Measurements from ENCODE around the gene CD101. TPM values are rescaled to one million over a fixed set of nuclear protein-coding genes. Genes with fewer than 3 reads are reported as not detected.

The CD101 gene
- total RNA-seq, 2 experiments from 2014 or later, result 28.6 to 34.4 TPM

DNA sequence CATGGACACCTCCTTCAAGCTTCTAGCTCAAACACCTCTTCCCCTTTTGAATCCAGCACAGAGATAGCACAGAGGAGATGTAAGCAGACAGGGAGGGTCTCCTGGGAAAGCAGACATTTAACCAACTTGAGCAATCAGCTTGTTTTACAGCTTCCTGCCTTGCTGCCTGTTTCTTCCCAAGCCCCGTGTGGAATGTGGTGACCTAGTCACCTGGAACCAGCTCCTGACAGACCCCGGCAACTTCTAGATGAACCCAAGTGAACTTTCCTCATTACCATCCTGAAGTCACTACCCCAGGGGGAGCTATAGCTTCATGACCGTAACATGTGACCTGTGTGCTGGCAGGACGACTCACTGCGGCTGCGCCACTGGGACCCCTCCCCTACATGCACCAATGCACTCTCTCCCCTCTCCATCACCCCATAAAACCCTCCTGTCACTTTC lies 34.5 kb downstream of the CD101 start:
- H3K9me3 Mint-ChIP-seq (ENCODE audit: insufficient read depth), result no peaks in the 10 kb centered on the region
- H3K36me3 Mint-ChIP-seq (ENCODE audit: low read depth), result peaks cover 23% of the 10 kb centered on the region
- no peak overlapping the region for H3K27ac Mint-ChIP-seq
- CTCF ChIA-PET, result interaction anchor here (0.9 kb wide), 1 partner anchor 12 kb away, joined by 3 read pairs; no protein-coding TSS in a partner anchor
- H3K4me1 Mint-ChIP-seq (ENCODE audit: low read depth), result no peaks in the 10 kb centered on the region
- POLR2A ChIA-PET, result no interaction called here
- ATAC-seq (no peak), DNase-seq (no peak)
- H3K27me3 Mint-ChIP-seq (ENCODE audit: low read depth), result no peaks in the 10 kb centered on the region
- no peak overlapping the region for H3K4me3 Mint-ChIP-seq

DNA sequence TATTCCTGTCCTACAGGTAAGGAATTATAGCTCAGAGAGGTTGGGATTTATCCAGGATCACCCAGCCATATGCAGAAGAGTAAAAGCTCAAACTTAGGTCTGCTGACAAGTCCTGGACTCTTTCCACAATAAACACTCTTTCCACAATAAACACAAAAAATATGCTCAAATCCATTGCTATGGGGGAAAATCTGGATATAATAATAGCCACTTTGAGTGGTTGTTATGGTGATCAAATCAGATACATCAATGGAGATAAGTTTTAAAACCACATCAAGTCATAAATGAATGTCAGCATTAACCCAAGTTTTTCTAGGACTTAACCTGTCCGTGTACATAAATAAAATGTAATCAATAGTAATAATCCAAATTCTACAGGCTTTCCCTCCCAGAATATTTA lies 36.2 kb downstream of the CD101 start:
- H3K9me3 Mint-ChIP-seq (ENCODE audit: insufficient read depth), result no peaks in the 10 kb centered on the region
- H3K27ac Mint-ChIP-seq, result no peak overlapping the region
- H3K27me3 Mint-ChIP-seq (ENCODE audit: low read depth), result no peaks in the 10 kb centered on the region
- ChIA-PET POLR2A (interaction anchor here (1.2 kb wide), 1 partner anchor 11 kb away, joined by 4 read pairs; no protein-coding TSS in a partner anchor), CTCF (interaction anchor here (0.9 kb wide), 1 partner anchor 301 kb away, joined by 3 read pairs; no protein-coding TSS in a partner anchor)
- H3K36me3 Mint-ChIP-seq (ENCODE audit: low read depth), result peaks cover 17% of the 10 kb centered on the region
- H3K4me1 Mint-ChIP-seq (ENCODE audit: low read depth), result no peaks in the 10 kb centered on the region
- ATAC-seq (no peak), DNase-seq (no peak)
- H3K4me3 Mint-ChIP-seq, result no peak overlapping the region

DNA sequence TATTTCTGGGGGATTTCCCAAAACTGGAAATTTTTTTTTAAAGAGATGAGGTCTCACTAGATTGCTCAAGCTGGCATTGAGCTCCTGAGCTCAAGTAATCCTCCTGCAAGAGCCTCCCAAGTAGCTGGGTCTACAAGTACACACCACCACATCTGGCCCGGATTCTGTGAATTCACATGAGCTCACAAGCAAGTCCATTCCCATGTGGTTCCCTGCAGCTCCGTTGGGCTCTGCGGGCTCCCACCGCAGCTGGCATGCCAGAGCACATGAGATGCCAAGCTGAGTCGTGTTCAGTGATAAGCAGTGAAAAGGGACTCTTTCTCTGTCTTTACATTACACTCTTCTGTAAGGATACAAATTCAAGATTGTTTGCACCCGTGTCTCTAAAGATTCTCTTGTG lies 36.7 kb downstream of the CD101 start:
- Mint-ChIP-seq H3K27ac (no peak overlapping the region), H3K9me3 (ENCODE audit: insufficient read depth) (peaks cover 3% of the 10 kb centered on the region), H3K36me3 (ENCODE audit: low read depth) (peaks cover 22% of the 10 kb centered on the region), H3K4me1 (ENCODE audit: low read depth) (no peaks in the 10 kb centered on the region), H3K4me3 (no peak overlapping the region), H3K27me3 (ENCODE audit: low read depth) (no peaks in the 10 kb centered on the region)
- no peak for ATAC-seq
- DNase-seq, result no peak
- POLR2A ChIA-PET, result interaction anchor here (1.2 kb wide), 1 partner anchor 10 kb away, joined by 4 read pairs; no protein-coding TSS in a partner anchor
- CTCF ChIA-PET, result interaction anchor here (0.9 kb wide), 1 partner anchor 301 kb away, joined by 3 read pairs; no protein-coding TSS in a partner anchor

DNA sequence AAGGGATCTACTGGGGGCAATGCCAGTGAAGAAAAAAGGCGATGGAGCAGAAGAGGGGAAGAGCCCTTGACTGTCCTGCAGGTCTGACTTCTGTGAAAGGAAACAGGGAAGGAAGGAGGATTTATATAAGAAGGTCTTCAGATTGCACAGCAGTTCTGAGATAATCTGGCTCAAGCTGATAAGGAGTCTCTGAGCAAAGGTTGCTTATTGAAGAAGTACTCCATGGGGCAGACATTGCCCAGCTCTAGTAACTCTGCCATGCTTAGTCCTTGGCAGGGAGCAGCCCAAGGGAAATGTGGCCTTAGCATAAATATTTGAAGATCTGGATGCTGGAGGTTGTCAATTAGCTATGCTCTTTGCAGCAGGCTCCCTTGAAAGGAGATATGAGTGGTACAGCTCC lies 42.7 kb downstream of the CD101 start:
- DNase-seq (no peak), ATAC-seq (no peak)
- ChIA-PET CTCF (interaction anchor here (1.3 to 1.7 kb wide), 2 partner anchors 15 to 27 kb away, joined by 4 read pairs; no protein-coding TSS in a partner anchor), POLR2A (no interaction called here)
- H3K4me3 Mint-ChIP-seq, result no peak overlapping the region
- peaks cover 3% of the 10 kb centered on the region for H3K9me3 Mint-ChIP-seq (ENCODE audit: insufficient read depth)
- no peaks in the 10 kb centered on the region for H3K27me3 Mint-ChIP-seq (ENCODE audit: low read depth)
- H3K36me3 Mint-ChIP-seq (ENCODE audit: low read depth), result peaks cover 43% of the 10 kb centered on the region
- peaks cover 18% of the 10 kb centered on the region for H3K4me1 Mint-ChIP-seq (ENCODE audit: low read depth)
- no peak overlapping the region for H3K27ac Mint-ChIP-seq

DNA sequence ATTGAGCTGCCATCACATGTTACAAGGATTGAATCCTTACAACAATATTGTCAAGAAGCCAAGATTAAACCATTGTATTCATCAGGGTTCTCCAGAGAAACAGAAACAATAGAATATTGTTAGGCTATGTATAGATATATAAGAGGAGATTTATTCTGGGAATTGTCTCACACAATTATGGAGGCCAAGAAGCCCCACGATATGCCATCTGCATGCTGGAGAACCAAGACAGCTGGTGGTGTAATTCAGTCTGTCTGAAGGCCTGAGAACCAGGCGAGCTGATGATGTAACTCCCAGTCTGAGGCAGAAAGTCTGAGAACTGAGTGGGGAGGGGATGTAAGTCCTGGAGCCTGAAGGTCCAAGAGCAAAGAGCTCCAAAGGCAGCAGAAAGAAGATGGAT lies 44.1 kb downstream of the CD101 start:
- ATAC-seq (no peak), DNase-seq (no peak)
- POLR2A ChIA-PET, result interaction anchor here (0.6 to 1.5 kb wide), 2 partner anchors 14 to 282 kb away, joined by 4 read pairs; partner anchors contain the start of gene TTF2
- Mint-ChIP-seq H3K9me3 (ENCODE audit: insufficient read depth) (peaks cover 3% of the 10 kb centered on the region), H3K27ac (no peak overlapping the region), H3K4me3 (no peak overlapping the region), H3K36me3 (ENCODE audit: low read depth) (peaks cover 43% of the 10 kb centered on the region), H3K27me3 (ENCODE audit: low read depth) (no peaks in the 10 kb centered on the region), H3K4me1 (ENCODE audit: low read depth) (peaks cover 32% of the 10 kb centered on the region)
- CTCF ChIA-PET, result interaction anchor here (0.9 to 1.7 kb wide), 5 partner anchors 14 to 321 kb away, joined by 3 to 4 read pairs (median 3); no protein-coding TSS in a partner anchor

DNA sequence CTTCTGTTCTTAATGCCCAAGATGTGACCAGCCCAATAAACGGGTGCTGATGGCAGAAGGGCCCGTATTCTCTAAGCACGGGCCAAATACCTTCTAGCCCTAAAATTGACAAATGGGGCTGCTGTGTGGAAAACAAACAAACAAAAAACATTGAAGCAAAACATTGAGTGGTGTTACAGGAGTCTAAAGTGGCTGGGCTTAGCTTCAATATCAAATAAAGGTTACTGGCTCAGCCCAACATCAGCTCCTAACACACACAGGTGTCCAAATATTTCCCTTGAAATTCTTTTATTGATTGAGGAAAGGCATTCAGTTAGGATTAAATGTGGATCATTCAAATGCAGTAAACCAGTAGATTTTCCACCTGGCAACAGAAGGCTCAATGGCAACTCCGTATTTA lies 45.2 kb downstream of the CD101 start:
- Mint-ChIP-seq H3K27ac (no peak overlapping the region), H3K36me3 (ENCODE audit: low read depth) (peaks cover 40% of the 10 kb centered on the region), H3K4me3 (no peak overlapping the region), H3K27me3 (ENCODE audit: low read depth) (no peaks in the 10 kb centered on the region), H3K4me1 (ENCODE audit: low read depth) (peaks cover 43% of the 10 kb centered on the region), H3K9me3 (ENCODE audit: insufficient read depth) (peaks cover 3% of the 10 kb centered on the region)
- ChIA-PET POLR2A (interaction anchor here (0.7 kb wide), 1 partner anchor 45 kb away, joined by 3 read pairs; the partner anchor contains the start of gene CD101), CTCF (interaction anchor here (3.2 kb wide), 1 partner anchor 14 kb away, joined by 8 read pairs; the partner anchor contains the start of gene TTF2)
- DNase-seq (no peak), ATAC-seq (no peak)

DNA sequence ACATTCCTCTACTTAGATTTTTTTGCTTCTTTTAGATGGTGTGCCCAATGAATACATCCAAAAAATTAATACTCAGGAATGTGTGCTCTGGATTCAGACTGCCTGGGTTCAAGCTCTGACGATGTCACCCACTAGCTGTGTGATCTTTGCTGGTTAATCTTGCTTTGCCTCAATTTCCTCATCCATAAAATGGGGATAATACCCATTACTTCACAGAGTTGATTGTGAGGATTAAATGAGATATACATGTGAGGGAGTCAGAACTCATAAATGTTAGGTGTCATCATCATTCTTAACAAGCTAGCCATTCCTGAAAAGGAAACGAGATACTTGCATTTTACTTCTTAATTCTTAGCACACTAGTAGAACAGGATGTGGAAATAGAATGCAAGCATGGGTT lies 45.7 kb downstream of the CD101 start:
- CTCF ChIA-PET, result interaction anchor here (0.9 to 3.2 kb wide), 2 partner anchors 13 to 310 kb away, joined by 3 to 8 read pairs; partner anchors contain the start of gene TTF2
- Mint-ChIP-seq H3K36me3 (ENCODE audit: low read depth) (peaks cover 42% of the 10 kb centered on the region), H3K4me3 (no peak overlapping the region), H3K4me1 (ENCODE audit: low read depth) (peaks cover 48% of the 10 kb centered on the region), H3K27ac (no peak overlapping the region), H3K9me3 (ENCODE audit: insufficient read depth) (peaks cover 3% of the 10 kb centered on the region), H3K27me3 (ENCODE audit: low read depth) (no peaks in the 10 kb centered on the region)
- ATAC-seq, result no peak
- POLR2A ChIA-PET, result no interaction called here
- DNase-seq, result no peak

DNA sequence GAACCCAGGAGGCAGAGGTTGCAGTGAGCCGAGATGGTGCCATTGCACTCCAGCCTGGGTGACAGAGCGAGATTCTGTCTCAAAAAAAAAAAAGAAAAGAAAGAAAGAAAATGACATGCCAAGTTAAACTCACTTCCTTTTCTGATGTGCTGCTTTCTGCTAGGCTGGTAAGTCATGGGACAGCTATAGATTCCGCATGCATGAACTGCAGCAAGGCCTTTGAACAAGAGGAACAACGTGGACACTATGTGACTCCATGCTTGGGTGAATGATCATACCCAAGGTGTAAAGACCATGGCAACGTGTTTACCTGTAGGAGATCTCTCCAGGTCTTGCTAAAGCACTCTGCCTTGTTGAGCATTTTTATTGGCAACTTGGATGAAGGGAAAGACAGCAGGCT lies 48.3 kb downstream of the CD101 start:
- POLR2A ChIA-PET, result interaction anchor here (1.1 to 2.1 kb wide), 2 partner anchors 10 to 49 kb away, joined by 5 to 9 read pairs; partner anchors contain the start of genes CD101 and TTF2
- no peaks in the 10 kb centered on the region for H3K27me3 Mint-ChIP-seq (ENCODE audit: low read depth)
- H3K27ac Mint-ChIP-seq, result peak overlapping the region; percentile 87
- no peaks in the 10 kb centered on the region for H3K9me3 Mint-ChIP-seq (ENCODE audit: insufficient read depth)
- no peak overlapping the region for H3K4me3 Mint-ChIP-seq
- DNase-seq (no peak), ATAC-seq (no peak)
- H3K36me3 Mint-ChIP-seq (ENCODE audit: low read depth), result peaks cover 38% of the 10 kb centered on the region
- H3K4me1 Mint-ChIP-seq (ENCODE audit: low read depth), result peaks cover 55% of the 10 kb centered on the region
- CTCF ChIA-PET, result interaction anchor here (0.9 to 3.2 kb wide), 3 partner anchors 11 to 311 kb away, joined by 3 to 8 read pairs (median 5); partner anchors contain the start of gene TTF2

DNA sequence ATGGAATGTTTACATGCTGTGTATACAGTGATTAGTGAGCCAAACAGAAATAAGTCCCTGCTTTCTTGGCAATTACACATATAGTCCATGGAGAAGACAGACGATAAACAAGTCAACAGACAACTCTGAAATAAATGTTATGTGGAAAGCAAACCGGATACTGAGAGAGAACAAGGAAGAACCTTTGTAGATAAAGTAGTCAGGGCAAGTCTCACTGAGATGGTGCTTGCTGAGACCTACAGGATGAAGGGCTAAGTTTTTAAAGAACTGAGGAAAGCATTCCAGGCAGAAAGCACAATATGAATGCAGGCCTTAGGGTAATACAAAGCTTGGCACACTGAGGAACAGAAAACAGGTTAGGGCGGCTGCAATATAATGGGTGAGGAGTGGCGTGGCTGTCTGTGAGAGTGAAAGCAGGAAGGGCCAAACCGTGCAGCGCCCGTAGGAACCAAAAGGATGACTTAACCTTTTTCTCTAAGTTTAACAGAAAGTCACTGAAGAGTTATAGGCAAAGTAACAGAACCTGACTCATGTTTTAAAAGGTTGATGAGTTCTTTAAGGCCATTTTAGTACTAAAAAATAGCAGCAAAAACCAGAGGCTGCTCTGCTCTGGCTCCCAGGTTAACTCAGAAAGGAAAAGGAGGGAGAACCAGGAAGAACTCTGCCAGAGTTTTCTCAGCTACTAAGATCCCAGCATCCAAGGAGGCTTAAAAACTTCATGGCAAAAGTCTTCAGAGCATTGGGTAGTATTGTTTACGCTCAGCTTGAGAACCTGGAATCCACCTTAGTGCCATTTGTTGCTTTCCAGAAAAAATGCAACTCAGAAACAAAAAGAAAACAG lies 49.9 kb downstream of the CD101 start:
- peak overlapping the region; percentile 78 for H3K4me3 Mint-ChIP-seq

DNA sequence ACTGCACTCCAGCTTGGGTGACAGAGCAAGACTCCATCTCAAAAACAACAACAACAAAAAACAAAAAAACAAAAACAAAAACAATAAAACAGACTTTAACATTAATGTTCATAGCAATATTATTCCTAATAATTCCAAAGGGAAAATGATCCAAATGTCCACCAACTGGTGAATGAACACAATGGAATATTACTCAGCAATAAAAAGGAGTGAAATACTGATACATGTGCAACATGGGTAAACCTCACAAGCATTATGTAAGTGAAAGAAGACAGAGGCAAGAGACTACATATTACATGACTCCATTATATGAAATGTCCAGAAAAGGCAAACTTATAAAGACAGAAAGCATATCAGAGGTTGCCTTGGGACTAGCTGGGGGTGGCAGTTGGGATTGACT lies 52.5 kb downstream of the CD101 start:
- Mint-ChIP-seq H3K4me1 (ENCODE audit: low read depth) (peaks cover 58% of the 10 kb centered on the region), H3K27me3 (ENCODE audit: low read depth) (no peaks in the 10 kb centered on the region), H3K36me3 (ENCODE audit: low read depth) (peaks cover 23% of the 10 kb centered on the region), H3K4me3 (no peak overlapping the region), H3K27ac (no peak overlapping the region), H3K9me3 (ENCODE audit: insufficient read depth) (no peaks in the 10 kb centered on the region)
- DNase-seq (no peak), ATAC-seq (no peak)
- ChIA-PET POLR2A (interaction anchor here (1.0 kb wide), 1 partner anchor 289 kb away, joined by 4 read pairs; no protein-coding TSS in a partner anchor), CTCF (interaction anchor here (1.3 to 3.9 kb wide), 5 partner anchors 200 to 539 kb away, joined by 3 to 29 read pairs (median 3); no protein-coding TSS in a partner anchor)

More for the DNA sequence above, 49.9 kb downstream of the CD101 start:
- Mint-ChIP-seq H3K4me1 (ENCODE audit: low read depth) (peaks cover 64% of the 10 kb centered on the region), H3K36me3 (ENCODE audit: low read depth) (peaks cover 36% of the 10 kb centered on the region), H3K9me3 (ENCODE audit: insufficient read depth) (no peaks in the 10 kb centered on the region), H3K27ac (peak overlapping the region; percentile 94), H3K27me3 (ENCODE audit: low read depth) (no peaks in the 10 kb centered on the region)
- DNase-seq, result peak; percentile 65
- ChIA-PET POLR2A (interaction anchor here (0.6 to 1.4 kb wide), 4 partner anchors 9 to 328 kb away, joined by 3 to 14 read pairs (median 4); partner anchors contain the start of gene TTF2), CTCF (interaction anchor here (0.7 to 3.9 kb wide), 12 partner anchors 9 to 480 kb away, joined by 3 to 29 read pairs (median 4); partner anchors contain the start of gene TTF2)
- ATAC-seq, result peak; percentile 69

DNA sequence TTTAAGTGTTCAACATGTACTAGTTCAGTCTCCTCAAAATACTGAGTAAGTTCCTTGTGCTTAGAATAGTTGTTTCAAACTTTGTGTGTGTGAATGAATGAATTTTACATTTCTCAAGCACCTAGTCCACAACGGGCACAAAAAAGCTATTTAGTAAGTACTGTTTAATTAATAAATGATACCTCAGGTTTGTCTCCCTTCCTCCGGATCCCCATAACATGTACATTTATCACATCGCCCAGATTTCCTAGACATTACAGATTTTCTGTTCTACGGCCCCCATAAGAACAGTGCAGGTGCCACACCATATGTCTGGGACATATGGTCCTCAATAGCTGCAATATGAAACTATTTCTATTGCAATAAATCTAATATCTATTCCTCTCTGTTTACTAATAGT lies 57.2 kb downstream of the CD101 start:
- H3K27ac Mint-ChIP-seq, result no peak overlapping the region
- H3K9me3 Mint-ChIP-seq (ENCODE audit: insufficient read depth), result no peaks in the 10 kb centered on the region
- DNase-seq, result no peak
- H3K4me1 Mint-ChIP-seq (ENCODE audit: low read depth), result peaks cover 53% of the 10 kb centered on the region
- no peaks in the 10 kb centered on the region for H3K27me3 Mint-ChIP-seq (ENCODE audit: low read depth)
- H3K36me3 Mint-ChIP-seq (ENCODE audit: low read depth), result peaks cover 42% of the 10 kb centered on the region
- ATAC-seq, result no peak
- POLR2A ChIA-PET, result interaction anchor here (1.5 to 5.9 kb wide), 6 partner anchors 11 to 321 kb away, joined by 3 to 93 read pairs (median 28); partner anchors contain the start of gene CD2
- CTCF ChIA-PET, result interaction anchor here (0.8 to 4.2 kb wide), 5 partner anchors 10 to 321 kb away, joined by 3 to 49 read pairs (median 4); no protein-coding TSS in a partner anchor
- H3K4me3 Mint-ChIP-seq, result no peak overlapping the region

Measured in activated CD8-positive, alpha-beta T cell treated with anti-CD3 and anti-CD28 coated beads, Interleukin-2, amount 10 ng/mL, durations not matched to agents 7 days and 5 days (primary cell).